ENCODE results near the gene HHAT.

Gene HHAT

DNA sequence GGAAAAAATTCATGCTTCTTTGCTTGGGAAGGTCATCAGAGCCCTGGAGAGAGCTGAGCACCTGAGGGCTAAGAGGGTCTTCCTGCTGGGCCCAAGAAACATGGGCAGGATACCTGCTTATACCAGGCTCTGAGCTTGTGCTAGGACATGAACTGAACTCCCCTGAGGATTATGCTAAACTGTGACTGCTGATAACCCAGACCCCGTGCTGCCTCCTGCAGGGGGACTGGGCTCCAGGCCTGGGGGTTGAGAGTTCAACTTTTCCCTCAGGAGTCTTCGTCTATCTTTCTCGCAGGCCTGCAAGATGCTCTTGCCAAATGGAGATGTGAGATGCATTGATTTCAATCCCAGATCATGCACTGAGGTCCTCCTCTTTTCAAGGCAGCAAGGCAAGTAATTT is 368.5 kb downstream of the HHAT start:
- H3K27ac ChIP-seq, result no peak overlapping the region
- TF ChIP-seq, protein P1, sequence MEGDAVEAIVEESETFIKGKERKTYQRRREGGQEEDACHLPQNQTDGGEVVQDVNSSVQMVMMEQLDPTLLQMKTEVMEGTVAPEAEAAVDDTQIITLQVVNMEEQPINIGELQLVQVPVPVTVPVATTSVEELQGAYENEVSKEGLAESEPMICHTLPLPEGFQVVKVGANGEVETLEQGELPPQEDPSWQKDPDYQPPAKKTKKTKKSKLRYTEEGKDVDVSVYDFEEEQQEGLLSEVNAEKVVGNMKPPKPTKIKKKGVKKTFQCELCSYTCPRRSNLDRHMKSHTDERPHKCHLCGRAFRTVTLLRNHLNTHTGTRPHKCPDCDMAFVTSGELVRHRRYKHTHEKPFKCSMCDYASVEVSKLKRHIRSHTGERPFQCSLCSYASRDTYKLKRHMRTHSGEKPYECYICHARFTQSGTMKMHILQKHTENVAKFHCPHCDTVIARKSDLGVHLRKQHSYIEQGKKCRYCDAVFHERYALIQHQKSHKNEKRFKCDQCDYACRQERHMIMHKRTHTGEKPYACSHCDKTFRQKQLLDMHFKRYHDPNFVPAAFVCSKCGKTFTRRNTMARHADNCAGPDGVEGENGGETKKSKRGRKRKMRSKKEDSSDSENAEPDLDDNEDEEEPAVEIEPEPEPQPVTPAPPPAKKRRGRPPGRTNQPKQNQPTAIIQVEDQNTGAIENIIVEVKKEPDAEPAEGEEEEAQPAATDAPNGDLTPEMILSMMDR (IDR thresholded peaks at IDR 0.05), result no peak
- TF ChIP-seq ZFX (IDR thresholded peaks at IDR 0.05; ENCODE audit: borderline replicate concordance), result no peak

DNA sequence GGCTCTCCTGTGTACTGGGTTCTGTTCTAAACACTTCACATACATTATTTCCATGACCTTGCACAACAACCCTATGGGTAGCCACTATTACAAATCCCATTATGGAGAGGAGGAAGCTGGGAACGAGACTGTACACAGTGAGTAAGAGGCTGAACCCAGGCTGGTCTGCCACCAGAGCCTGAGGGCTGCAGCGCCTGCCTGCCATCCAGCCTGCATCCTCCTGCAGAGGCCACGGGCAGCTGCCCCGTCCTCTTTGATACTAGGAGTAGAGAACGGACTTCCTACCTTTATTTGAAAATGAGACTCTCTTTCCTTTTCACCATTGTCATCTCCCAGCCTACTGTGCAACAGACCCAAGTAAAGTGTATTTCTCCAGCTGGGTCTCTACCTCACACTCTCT is 370.0 kb downstream of the HHAT start:
- no peak overlapping the region for H3K27ac ChIP-seq
- no peak for TF ChIP-seq ZFX (IDR thresholded peaks at IDR 0.05; ENCODE audit: borderline replicate concordance)
- TF ChIP-seq, protein P1 (IDR thresholded peaks at IDR 0.05), result no peak

DNA sequence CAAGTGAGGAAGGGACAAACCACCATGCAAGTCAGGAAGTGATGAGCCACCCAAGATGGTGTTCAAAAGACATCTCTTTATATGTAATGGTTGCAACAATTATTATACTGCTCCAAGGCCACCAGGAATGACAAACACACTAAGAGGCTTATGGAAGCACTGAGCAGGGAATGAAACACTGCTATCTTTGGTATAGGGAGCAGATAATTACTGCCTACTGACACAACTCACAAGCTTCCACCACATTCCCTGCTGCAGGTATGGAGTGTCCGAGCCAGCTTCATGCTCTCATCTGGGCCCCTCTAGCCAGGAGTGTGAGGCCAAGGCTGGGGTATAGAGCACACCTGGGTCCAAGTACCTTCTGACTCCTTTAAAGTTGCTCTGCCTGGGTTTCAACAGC is 371.4 kb downstream of the HHAT start:
- H3K27ac ChIP-seq, result no peak overlapping the region
- TF ChIP-seq ZFX (IDR thresholded peaks at IDR 0.05; ENCODE audit: borderline replicate concordance), result no peak
- TF ChIP-seq, protein P1 (IDR thresholded peaks at IDR 0.05), result no peak

DNA sequence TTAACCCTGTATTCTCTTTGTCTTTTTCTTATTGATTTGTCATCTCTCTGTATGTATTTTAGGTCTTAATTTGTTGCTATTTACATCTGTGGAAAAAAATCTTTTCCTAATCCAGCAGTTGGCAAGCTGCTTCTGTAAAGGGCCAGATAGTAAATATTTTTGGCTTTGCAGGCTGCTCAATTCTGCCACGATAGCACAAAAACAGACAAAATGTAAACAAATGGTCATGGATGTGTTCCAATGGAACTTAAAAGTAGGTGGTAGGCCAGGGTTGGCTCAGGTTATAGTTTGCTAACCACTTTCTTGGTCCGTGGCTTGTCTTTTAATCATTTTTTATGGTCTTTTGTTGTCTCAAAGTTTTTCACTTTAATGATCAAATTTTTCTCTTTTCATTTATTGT is 371.8 kb downstream of the HHAT start:
- TF ChIP-seq, protein P1 (IDR thresholded peaks at IDR 0.05), result no peak
- TF ChIP-seq ZFX (IDR thresholded peaks at IDR 0.05; ENCODE audit: borderline replicate concordance), result no peak
- no peak overlapping the region for H3K27ac ChIP-seq

DNA sequence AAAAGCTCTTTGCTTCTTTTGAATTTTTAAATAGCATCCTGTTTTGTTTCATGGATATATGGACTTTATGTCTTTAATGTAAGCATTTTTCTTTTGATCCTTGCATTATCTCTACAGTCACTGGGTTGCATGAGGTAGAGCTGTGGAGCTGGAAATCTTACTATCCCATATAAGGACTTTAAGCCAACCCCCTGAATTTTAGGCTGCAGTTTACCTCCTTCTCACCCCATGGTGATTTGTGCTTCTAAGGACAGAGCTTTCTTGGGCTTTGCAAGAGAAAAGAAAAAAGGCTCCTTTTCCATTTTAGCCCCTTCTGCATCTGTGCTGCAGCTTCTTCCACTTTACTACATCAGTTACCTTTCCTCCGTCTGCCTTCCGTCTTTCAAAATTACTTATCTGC is 373.8 kb downstream of the HHAT start:
- no peak for TF ChIP-seq ZFX (IDR thresholded peaks at IDR 0.05; ENCODE audit: borderline replicate concordance)
- TF ChIP-seq, protein P1 (IDR thresholded peaks at IDR 0.05), result no peak
- H3K27ac ChIP-seq, result no peak overlapping the region

DNA sequence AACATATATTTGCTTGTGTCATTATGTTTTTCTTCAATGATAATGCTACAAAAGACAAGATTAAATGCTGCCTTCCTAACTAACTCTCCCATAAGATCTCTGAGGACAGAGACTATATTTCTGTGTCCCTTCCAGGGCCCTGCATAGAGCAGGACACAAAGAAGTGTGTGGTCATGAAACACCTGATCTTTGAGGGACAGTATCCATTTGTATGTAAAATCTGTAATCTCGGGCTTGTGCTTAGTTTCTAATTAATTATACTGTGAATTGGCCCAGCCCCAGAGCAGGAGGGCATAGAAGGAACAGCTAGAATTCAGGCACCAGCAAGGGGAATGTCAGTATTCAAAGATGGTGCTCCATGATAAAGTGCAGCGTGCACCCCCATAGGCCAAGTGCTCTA is 374.9 kb downstream of the HHAT start:
- no peak for TF ChIP-seq ZFX (IDR thresholded peaks at IDR 0.05; ENCODE audit: borderline replicate concordance)
- TF ChIP-seq, protein P1 (IDR thresholded peaks at IDR 0.05), result no peak
- no peak overlapping the region for H3K27ac ChIP-seq

DNA sequence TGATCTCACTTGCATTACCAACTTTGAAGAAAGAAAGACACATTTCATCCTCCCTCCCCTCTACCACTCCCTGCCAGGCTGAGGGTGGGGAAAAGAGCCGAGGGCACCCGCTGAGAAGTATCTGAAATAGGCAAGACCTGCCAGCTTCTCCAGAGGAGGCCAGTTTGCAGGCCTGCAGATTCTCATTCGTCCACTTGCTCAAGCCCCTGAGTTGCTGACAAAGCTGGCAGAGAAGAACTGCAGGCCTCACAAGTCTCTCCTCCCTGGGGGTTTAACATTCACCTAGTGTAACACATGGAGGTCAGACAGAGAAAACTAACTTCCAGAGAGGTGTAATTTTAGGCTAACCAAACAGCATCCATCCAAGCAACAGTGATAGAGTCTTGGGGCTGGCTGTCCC is 376.4 kb downstream of the HHAT start:
- TF ChIP-seq, protein P1 (IDR thresholded peaks at IDR 0.05), result no peak
- TF ChIP-seq ZFX (IDR thresholded peaks at IDR 0.05; ENCODE audit: borderline replicate concordance), result no peak
- H3K27ac ChIP-seq, result no peak overlapping the region

Data from 22Rv1 (cell line).